Activated naive CD4-positive, alpha-beta T cell (primary cell): ENCODE results near the gene KLHDC4.
"Not testable (repeated sequence)": the region's sequence is repeated elsewhere in the genome, so short reads cannot be mapped to it uniquely, and the experiment has no call there.

ENCODE experiments used
- DNase-seq, 4 experiments: peaks; one replicate each; lab custom pipeline; 2025; lab: John Stamatoyannopoulos, UW

Gene KLHDC4

DNA sequence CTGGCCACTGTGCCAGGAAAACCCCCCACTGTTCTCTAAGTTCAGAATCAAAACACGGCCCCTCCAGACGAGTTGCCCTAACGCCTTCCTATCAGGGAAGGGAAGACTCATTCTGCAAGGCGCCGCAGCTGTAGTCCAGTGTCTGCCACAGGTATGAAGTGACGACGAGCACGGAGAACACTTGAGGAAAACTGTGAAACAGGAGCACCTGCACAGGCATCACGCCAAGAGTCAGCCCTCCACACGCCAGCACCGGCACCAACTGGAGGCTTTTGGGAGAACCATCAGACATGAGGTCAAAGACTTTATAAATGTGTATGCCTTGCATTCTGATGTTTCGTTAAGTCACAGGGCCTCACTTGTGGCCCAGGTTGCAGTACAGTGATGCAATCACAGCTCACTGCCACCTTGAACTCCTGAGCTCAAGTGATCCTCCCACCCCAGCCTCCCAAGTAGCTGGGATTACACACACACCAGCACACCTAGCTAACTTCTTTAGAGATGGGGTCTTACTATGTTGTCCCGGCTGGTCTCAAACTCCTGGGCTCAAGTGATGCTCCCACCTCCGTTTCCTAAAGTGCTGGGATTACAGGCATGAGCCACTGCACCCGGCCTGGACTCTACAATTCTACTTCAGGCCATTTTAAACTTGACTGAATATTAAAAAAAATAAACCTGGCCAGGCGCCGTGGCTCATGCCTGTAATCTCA lies 22.9 kb downstream of the KLHDC4 start:
- DNase-seq: no peak

DNA sequence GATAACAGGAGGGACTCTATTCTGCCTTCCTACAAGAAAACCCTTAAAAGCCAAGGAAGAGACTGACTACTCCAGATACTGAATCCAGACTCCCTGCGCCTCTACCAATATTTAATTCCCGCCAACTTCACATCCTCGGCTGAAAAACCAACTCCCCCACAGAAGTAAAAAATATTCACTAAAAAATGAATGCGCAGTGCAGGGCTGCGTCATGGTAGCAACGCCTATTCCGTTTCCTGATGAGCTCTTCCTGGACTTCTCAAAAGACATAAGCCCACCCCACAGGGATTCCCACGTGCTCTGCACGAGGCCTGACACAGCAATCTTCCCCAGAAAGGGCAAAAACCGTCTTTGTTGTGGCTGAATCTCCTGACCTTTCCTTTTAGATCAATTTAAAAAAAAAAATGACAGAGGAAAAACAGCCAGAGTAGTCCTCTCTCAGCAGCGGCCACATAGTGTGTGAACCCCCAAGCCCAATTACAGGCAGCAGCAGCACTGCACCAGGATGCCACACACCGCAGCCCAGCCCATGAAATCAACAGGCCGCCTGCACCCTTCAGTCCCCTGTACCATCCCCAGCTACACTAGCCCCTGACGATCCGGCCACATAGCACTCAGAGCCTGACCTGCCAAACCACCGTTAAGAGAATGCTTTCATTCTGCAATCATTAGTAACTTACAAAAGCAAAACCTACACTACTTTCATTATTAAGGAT lies 23.9 kb downstream of the KLHDC4 start:
- DNase-seq: no peak

DNA sequence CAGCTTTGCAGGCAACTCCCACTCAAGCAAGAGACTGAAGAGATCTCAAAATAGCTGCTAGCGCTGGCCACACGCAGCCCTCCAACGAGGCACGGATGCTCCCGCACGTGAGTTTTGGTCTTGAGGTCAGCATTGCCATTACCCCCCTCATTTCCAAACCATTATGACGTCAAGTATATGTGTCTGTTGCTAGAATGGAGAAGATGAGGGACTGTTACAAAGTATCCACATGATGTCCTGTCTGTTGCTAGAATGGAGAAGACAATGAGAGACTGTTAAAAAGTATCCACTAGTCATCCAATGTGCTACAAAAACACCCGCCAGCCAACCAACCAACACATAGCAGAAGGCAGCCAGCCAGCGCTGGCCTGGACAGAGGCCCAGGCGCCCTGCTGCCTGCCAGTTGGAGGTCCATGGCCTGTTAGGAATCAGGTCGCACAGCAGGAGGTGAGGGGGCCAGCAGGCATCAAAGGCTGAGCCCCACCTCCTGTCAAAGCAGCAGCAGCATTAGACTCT lies 24.8 kb downstream of the KLHDC4 start:
- DNase-seq: no peak

DNA sequence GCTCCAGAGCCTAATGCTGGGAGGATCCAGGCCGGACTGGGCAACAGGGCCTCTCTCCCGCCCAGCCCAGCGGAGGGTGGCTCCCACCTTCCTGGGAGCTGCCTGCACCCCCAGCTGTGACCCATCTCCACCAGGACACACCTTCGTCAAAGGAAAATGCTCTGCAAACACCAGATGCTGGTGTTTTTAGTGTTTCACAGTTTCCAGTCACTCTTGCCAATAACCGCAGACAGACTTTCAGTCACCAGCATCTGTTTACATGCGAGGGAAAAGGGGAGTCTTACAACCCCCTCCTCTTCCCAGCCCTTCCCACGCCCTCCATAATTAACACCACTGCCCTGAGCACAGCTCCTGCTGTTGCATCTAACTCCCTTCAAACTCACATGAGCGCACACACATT lies 25.3 kb downstream of the KLHDC4 start:
- no peak for DNase-seq

DNA sequence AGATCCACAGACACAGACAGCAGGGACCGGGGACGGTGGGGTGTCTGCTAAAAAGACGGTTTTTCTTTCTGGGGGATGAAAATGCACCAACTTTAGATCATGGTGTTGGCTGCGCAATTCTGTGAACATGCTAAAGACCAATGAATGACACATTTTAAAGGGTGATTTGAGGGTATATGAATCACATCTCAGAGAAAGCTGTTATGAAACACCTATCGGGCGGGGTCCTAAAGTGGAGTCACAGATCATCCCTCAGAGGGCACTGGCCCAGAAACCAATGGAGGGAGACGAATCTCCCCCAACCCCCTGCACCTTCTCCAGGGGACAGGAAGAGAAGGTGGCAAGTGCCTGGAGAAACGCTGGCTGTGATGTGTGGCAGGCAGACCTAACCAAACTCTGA lies 26.0 kb downstream of the KLHDC4 start:
- no peak for DNase-seq

DNA sequence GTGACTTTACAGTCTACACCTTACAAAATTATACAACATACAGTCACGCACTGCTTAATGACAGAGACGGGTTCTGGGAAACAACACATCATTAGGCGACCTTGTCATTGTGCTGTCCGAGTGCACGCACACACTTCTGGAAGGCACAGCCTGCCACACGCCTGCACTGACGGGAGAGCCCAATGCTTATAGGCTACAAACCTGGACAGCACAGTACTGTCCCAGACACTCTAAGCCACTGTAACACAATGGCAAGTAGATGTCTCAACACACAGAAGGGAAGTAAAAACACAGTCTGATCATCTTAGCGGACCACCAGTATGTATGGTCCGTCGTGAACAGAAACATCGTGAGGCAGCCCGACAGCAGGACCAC lies 29.8 kb downstream of the KLHDC4 start:
- DNase-seq: no peak

DNA sequence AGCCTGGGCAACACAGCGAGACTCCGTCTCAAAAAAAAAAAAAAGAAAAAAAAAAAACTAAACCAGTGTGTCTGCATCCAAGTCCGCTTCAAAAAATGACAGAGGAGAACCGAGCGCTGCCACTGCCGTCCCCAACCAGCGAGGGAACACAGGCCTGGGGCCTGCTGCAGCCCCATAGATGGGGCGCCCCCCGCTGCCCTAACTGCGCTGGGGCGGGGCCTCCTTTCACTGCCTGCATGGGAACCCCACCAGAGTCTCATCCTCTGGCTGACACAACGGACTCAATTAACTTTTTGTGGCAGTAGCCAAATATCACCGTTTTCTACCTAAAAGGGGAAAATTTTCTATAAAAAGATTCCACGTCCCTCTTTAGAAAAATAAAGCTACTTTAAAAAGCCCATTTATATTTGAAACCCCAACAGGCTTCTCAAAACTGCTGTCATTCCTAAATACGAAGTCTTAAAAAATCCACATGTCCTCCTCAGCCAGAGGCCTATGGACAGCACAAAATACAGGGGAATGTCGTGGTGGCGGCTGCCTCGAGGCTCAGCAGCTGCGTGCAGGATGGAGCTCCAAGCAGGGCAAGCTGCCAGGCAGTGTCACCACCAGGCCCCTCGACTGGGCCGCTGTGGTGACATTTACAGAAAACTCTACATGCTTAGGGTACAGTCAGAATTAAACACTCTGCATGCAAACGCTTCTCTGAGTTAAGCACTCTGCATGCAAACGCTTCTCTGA lies 30.3 kb downstream of the KLHDC4 start:
- DNase-seq: no peak

DNA sequence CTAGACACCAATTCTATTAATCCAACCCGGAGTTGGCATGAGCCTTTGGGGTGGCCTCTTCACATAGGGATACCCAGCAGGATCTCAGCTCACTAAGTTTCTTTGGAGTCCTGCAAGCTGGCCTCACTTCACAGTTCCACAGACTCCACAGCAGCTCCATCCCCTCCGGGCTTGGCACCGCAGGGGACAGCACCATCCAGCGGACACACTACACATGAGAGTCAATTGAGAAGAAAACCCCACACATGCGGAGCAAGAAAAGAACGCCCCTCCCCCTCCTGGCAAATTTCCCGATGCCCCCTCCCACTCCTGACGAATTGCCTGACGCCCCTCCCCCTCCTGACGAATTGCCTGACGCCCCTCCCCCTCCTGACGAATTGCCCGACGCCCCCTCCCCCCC lies 31.1 kb downstream of the KLHDC4 start:
- DNase-seq: no peak

DNA sequence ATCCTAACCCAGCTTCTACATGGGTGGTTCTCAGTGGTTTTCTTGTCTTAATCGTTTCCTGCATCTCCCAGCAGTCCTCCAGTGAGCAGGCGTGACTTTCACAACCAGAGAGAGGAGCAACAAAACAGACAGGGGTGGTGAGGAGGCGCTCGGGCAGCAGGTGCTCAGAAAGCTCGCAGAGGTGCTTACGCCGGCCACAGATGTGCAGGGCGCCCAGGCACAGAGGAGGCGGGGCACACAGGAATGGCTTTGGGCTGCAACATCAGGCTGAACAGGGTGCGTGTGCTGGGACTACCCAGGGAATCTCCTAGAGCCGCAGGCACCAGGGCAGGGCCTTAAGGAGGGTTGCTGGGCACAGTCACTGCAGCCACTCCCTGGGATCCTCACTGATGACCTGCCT lies 32.6 kb downstream of the KLHDC4 start:
- DNase-seq: no peak

DNA sequence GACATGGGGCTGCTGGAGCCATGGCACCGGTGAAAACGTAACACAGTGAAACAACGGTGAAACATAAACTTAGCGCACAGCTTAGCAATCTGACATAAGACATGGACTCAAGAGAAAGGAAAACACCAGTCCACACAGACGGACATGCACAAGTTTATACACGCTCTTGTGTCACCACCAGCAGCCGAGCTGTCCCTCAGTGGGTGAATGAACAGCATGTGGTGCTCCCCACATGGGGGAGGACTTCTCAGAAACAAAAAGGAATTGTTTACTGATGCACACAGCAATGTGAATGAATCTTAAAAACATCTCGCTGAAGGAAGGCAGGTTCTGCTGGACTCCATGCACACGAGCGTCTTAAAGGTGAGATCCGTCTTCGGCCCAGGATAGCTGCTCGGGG lies 34.2 kb downstream of the KLHDC4 start:
- DNase-seq: no peak

DNA sequence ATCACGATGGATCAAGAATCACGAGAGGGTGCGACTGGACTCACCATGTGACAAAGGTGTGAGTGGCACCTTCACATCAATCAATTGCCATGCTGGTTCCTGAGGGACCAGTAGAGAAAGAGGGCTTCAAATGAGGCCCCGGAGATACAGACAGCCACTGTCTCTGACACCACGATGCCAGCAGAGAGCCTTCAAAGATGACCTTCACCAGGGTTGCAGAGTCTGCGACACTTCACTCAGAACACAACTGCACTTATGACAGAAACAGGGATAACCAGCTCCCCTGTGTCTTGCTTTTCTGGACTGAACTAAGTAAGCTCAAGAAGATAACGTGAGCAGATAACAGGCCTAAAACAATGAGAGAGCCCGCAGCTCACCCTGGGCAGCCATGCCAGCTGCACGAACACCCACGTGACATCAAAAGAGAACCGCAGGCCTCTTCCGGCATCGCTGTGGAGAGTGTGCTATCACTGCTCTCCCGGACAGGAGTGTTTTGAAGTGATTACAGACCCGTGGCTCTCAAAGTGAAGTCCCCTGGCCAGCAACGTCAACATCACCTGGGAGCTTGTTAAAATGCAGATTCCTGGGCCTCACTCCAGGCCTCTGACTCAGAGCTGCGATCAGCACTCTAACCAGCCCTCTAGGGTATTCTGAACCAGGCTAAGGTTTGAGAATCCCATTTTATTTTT lies 36.4 kb downstream of the KLHDC4 start:
- DNase-seq: no peak

DNA sequence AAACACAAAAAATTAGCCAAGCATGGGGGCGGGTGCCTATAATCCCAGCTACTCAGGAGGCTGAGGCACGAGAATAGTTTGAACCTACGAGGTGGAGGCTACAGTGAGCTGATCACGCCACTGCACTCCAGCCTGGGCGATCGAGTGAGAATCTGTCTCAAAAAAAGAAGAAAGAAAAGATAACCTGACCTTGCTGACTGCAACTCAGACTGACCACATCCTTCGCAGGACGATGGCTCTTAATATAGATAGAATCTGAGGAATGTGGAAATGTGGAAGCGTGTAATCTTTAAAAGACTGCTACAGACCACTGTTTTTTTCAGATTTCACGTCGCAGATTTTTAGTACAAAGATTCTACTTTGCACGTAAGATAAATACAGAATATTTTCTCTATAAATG lies 37.8 kb downstream of the KLHDC4 start:
- no peak for DNase-seq

DNA sequence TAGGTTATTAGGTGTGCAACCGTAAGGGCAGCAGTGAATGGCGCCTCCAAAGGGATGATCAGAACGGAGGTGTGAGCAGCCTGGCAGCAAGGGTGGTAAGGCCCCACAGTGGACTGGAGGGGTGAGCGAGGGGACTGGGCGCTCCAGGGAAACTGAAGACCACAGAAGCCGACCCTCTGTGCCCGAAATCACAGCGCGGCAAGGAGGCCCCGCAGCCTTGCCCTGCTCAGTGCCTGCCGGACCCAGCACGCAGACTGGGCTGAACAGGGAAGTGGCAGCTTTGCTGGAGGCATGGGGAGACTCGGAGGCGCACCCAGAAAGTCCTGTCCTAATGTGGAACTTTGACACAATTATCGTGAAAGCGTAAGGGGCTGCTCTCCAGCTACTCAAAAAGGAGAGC lies 38.4 kb downstream of the KLHDC4 start:
- DNase-seq: no peak

DNA sequence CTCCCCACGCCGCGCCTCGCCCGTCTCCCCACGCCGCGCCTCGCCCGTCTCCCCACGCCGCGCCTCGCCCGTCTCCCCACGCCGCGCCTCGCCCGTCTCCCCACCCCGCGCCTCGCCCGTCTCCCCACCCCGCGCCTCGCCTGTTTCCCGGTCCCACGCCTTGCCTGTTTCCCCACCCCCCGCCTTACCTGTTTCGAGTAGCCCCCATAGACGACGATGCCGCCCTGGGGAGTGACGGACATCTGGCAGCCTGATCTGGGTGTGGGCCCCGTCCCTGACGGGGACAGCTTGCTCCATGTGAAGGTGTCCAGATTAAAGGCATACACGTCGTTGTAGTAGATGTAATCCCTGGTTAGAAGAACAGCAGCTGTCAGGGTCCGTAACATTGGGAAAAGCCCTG lies 39.2 kb downstream of the KLHDC4 start:
- DNase-seq: not testable (repeated sequence)

DNA sequence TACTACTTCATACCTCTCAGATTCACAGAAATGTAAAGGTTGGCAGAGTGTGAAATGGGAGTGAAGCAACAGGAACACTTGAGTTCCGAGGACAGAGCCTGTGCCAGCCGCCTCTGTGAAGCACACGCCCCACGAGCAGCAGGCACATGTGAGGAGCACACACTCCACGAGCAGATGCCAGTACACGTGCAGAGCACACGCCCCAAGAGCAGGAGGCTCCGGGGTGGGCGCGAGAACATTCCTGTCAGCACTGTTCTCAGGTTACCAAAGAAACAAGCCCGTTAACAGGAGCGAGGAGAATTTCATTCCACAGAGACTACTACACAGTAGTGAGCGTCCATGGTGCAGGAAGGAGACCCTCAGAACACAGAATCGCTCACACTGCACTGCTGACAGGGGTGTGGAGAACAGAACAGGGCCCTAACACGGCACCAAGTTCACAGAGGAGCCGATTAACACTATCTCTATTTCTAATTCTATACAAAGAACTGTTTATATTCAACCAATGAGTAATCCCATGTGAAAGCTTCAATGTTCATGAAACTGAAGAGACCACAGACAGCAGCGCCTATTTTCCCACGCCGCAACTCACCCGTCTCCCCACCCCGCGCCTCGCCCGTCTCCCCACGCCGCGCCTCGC lies 40.1 kb downstream of the KLHDC4 start:
- no peak for DNase-seq

DNA sequence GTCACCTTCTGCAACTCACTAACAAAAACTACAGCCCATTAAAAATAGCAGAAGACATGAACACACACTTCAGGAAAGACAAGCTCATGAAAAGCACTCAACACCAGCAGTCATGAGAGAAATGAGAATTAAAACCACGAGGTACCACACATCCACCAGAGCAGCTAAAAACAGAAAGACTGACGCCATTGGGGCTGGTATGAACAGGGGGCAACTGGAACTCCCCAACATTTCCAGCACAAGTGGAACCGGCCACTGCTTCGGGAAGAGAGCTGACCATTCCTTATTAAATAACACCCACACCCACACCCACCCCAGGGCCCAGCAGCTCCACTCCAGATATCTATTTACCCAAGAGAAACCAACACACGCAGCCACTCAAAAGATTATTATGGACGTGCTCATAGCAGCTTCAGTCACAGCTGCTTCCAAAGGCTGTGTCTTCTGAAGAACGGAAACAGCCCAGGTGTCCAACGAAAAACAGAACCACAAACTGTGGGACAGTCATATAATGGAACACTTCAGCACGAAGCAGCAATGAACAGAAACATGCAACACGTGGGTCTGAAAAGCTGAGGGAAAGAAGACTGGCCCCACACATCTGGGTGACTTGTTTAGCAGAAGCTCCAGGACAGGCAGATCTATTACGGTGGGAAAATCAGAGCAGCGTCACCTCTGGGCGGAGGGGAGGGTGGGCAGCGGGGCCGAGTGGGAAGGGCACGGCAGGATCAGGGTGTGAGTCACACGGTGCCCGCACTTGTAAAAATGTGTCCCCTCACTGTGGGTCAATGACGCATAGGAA lies 41.1 kb downstream of the KLHDC4 start:
- no peak for DNase-seq

DNA sequence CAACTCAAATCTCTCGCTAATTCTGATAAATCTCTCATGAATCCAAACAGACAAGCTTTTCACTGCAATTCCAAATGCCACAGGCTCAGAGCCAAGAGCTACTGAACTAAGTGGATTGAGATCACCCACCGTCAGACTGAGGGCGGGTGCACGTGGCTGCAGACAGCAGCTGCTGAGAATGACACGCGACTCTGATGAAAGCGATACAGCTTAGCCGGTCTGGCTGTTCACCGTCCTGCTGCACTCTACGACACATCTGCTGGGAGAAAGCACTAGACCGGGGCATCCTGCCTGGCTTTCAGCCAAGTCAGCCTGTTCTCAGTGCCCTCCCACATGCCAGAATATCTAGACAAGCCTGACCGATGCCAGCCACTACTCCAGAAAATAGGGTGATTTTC lies 42.6 kb downstream of the KLHDC4 start:
- DNase-seq: peak in 1 of 4 experiments; percentile 4

DNA sequence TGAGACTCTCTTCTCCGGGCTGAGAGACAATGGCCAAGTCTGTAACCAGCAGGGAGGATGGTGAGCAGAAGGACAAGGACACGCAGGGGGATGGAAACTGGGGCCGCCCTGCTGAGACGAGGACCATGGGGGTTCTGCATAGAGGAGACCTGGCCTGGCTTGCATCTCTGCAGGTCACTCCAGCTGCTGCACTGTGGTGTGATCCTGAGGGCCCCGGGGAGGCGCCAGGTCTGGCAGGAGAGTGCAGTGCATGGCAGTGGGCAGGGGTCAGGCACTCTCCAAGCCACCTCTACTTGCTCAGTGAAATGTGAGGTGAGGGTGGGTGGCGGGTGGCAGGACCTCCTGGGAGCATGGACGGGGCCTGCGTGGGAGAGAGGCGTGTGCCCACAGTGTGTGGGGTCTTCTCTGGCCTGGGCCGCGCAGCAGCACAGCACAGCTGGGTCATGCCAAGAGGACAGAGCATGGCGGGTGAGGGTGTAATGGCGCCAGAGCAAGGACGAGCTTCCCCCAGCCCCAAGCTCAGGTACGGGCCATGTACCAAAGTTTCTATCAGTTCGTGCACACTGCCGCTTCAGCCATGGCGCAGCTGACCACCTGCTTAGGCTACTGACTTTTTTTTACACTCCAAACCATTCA lies 43.1 kb downstream of the KLHDC4 start:
- no peak for DNase-seq

DNA sequence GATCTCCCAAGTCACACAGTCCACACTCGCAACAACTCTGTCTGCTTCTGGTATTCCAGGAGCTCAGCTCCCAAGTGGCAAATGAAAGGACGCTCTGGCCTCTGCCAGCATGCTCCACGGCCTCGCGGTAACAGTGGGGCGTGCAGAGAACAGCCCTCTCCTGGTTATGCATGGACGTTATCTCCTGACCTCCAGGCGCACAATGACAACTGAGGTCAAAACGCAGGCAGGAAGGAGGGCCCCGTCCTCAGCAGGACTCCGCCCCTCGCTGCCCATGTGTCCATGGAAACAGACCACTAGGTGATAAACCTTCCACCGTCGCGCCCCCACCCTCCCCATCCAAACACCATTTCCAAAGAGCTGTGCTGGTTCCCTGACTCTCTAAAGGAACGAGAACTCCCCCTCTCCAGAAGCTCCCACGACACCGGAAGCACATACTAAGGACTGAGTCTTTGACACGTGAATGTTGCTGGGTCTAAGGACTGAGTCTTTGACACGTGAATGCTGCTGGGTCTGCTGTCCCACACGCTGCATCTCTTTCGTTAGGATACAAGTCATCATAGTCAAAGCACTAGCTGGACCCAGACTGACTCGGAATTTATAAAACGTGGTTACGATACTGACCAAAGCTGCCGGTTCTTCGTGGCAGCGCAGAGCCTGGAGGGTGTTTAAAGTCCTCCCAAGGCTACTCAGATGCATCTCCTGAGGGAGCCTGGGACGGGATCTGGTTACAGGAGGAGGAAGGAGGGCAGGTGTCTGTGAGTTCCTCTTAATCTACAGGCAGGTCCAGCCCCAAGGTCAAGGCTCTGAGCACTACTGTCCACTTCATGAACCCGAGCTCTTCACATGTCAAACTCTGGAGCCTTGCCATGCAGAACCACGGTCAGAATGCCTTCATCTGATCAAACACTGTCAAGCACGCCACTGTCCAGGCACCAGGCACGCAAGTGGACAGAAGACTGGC lies 43.9 kb downstream of the KLHDC4 start:
- DNase-seq: no peak
